Measurements from ENCODE around the gene USP10. TPM values are rescaled to one million over a fixed set of nuclear protein-coding genes. Genes with fewer than 3 reads are reported as not detected.
A peak's percentile ranks its signal among the peaks of the same experiment; 100 is the strongest.

Gene USP10
- total and polyA plus RNA-seq, 12 donors, result 17.5 to 82.9 (median 62.8) TPM

- WGBS, 2 donors, result 72 to 81% methylated on average over 4 of the region's 4 CpGs
- Histone ChIP-seq H3K27me3 (no peaks in the 10 kb centered on the region), H3K9me3 (no peaks in the 10 kb centered on the region), H3K4me3 (peak overlapping the region in 1 of 10 donors; percentile 19), H3K27ac (peak overlapping the region in 2 of 10 donors; percentile 23 to 82), H3K36me3 (peaks cover 0 to 97% (median 40%) of the 10 kb centered on the region in 9 donors), H3K4me1 (peaks cover 0 to 12% (median 0%) of the 10 kb centered on the region in 9 donors)
- TF ChIP-seq CTCF (IDR thresholded peaks at IDR 0.05), result no peak
- DNase-seq, result no peak
- ATAC-seq, result peak in 2 of 8 donors; percentile 60 to 67
- intact Hi-C loops (cut with DNase I), result no loop called here
These were observed 75.0 kb downstream of the USP10 start for GRCh38 chr16:84774810-84775209.

- peak overlapping the region in 1 of 10 donors; percentile 19 for H3K4me3 ChIP-seq
- no peak for TF ChIP-seq CTCF (IDR thresholded peaks at IDR 0.05)
- peaks cover 0 to 99% (median 40%) of the 10 kb centered on the region in 9 donors for H3K36me3 ChIP-seq
- no peaks in the 10 kb centered on the region for H3K27me3 ChIP-seq
- WGBS, 2 donors, result 94 to 95% methylated on average over 14 of the region's 14 CpGs
- peaks cover 0 to 12% (median 0%) of the 10 kb centered on the region in 9 donors for H3K4me1 ChIP-seq
- intact Hi-C loops (cut with DNase I), result no loop called here
- ATAC-seq (peak in 1 of 8 donors; percentile 31), DNase-seq (no peak)
- peak overlapping the region in 2 of 10 donors; percentile 23 to 82 for H3K27ac ChIP-seq
- no peaks in the 10 kb centered on the region for H3K9me3 ChIP-seq
These were observed 75.5 kb downstream of the USP10 start for GRCh38 chr16:84775262-84775810.

- H3K4me1 ChIP-seq, result peaks cover 0 to 12% (median 0%) of the 10 kb centered on the region in 9 donors
- H3K36me3 ChIP-seq, result peaks cover 0 to 82% (median 40%) of the 10 kb centered on the region in 9 donors
- 95 to 99% methylated on average over 5 of the region's 5 CpGs for WGBS, 2 donors
- intact Hi-C loops (cut with DNase I), result no loop called here
- no peak overlapping the region for H3K4me3 ChIP-seq
- peak in 1 of 8 donors; percentile 37 for ATAC-seq
- no peak for DNase-seq
- no peak overlapping the region for H3K27ac ChIP-seq
- no peak for TF ChIP-seq CTCF (IDR thresholded peaks at IDR 0.05)
- no peaks in the 10 kb centered on the region for H3K9me3 ChIP-seq
- H3K27me3 ChIP-seq, result no peaks in the 10 kb centered on the region
These were observed 77.6 kb downstream of the USP10 start for GRCh38 chr16:84777435-84777834.

GRCh38 chr16:84778720-84779119, 78.9 kb downstream of the USP10 start:
- Histone ChIP-seq H3K4me3 (no peak overlapping the region), H3K9me3 (no peaks in the 10 kb centered on the region), H3K27me3 (no peaks in the 10 kb centered on the region), H3K36me3 (peaks cover 0 to 69% (median 34%) of the 10 kb centered on the region in 9 donors), H3K4me1 (peaks cover 0 to 12% (median 0%) of the 10 kb centered on the region in 9 donors), H3K27ac (no peak overlapping the region)
- DNase-seq (no peak), ATAC-seq (no peak)
- no peak for TF ChIP-seq CTCF (IDR thresholded peaks at IDR 0.05)
- intact Hi-C loops (cut with DNase I), result no loop called here
- 96 to 97% methylated on average over 18 of the region's 18 CpGs for WGBS, 2 donors

Data from heart right ventricle (tissue), 16 donors.